Upper lobe of left lung (tissue), 6 donors: ENCODE results near the gene FCHO2. TPM values are rescaled to one million over a fixed set of nuclear protein-coding genes. Genes with fewer than 3 reads are reported as not detected.
"Not testable (repeated sequence)": the region's sequence is repeated elsewhere in the genome, so short reads cannot be mapped to it uniquely, and the experiment has no call there.

Experiments used
- ATAC-seq, 2 donors: fragments of 200-7000 bp; cut with Tn5 transposase; one replicate each; pipeline ENCODE4 v1.9.1; 2022; ENCODE audit warnings: mild to moderate bottlenecking in 2 of 2, moderate library complexity in 2 of 2; ENCODE audit not compliant: low FRiP score in 2 of 2
- DNase-seq, 2 donors: peaks; one replicate each; pipeline ENCODE4 v3.0.0-alpha.2; 2019 to 2020
- H3K27ac ChIP-seq, 4 donors: fragments of 200-600 bp; sonication (generic); one replicate each; pipeline ENCODE4 v1.5.1; 2016 to 2019
- H3K27me3 ChIP-seq, 4 donors: fragments of 200-600 bp; sonication (generic); one replicate each; pipeline ENCODE4 v1.5.1; 2017 to 2019
- H3K36me3 ChIP-seq, 4 donors: fragments of 200-600 bp; sonication (generic); one replicate each; pipeline ENCODE4 v1.5.1; 2016 to 2019
- H3K4me1 ChIP-seq, 4 donors: fragments of 200-600 bp; sonication (generic); one replicate each; pipeline ENCODE4 v1.5.1; 2018 to 2019
- H3K4me3 ChIP-seq, 4 donors: fragments of 200-600 bp; sonication (generic); one replicate each; pipeline ENCODE4 v1.5.1; 2017 to 2019; ENCODE audit warnings: mild to moderate bottlenecking in 2 of 4, moderate library complexity in 1 of 4
- H3K9me3 ChIP-seq, 4 donors: fragments of 200-600 bp; sonication (generic); one replicate each; pipeline ENCODE4 v1.5.1; 2018 to 2019
- EP300 ChIP-seq, 4 donors: sonication (generic); formaldehyde crosslinking; IDR thresholded peaks; one replicate each; pipeline ENCODE4 v1.5.1; 2017; ENCODE audit warnings: antibody characterized with exemption in 4 of 4, control low read depth in 2 of 4
- POLR2A ChIP-seq, 4 donors: fragments of 450-650 bp; IDR thresholded peaks; one replicate each; pipeline ENCODE4 v1.5.1; 2016 to 2017; ENCODE audit warnings: antibody characterized with exemption in 4 of 4, mild to moderate bottlenecking in 2 of 4
- POLR2AphosphoS5 ChIP-seq, 2 donors: sonication (generic); formaldehyde crosslinking; IDR thresholded peaks; one replicate each; pipeline ENCODE4 v1.5.1; 2017; ENCODE audit warnings: antibody characterized with exemption in 2 of 2
- WGBS, 2 donors: methylation state at CpG; one replicate each; pipeline ENCODE4 v1.1.5; 2017 to 2018; 5-methylcytosine and 5-hydroxymethylcytosine counted together
- total RNA-seq, 6 donors: library from RNA; depleted of rRNA in 4 of 6; stranded (reverse); fragments of >200 nt in 4 of 6; gene quantifications; one replicate each; pipeline versions ENCODE4 v1.1.0 to v1.2.1, GENCODE V29; 2016 to 2021
- TF ChIP-seq, protein P1 (sequence below), 6 experiments: fragments of 450-650 bp in 4 of 6; fragments of 200-600 bp in 2 of 6; sonication (generic) in 2 of 6; IDR thresholded peaks; one replicate each; pipeline ENCODE4 v1.5.1; 2016 to 2019; ENCODE audit warnings: antibody characterized with exemption in 6 of 6
- donor health status: DM: no; HTN: no; CAD: no; lungs with moderate emphysema.
- donor health status: DM: no; HTN: yes; CAD: no; lungs with severe emphysema.

Gene FCHO2
- total RNA-seq, 6 donors from 2014 or later: 37.6 to 99.5 (median 79.7) TPM

DNA sequence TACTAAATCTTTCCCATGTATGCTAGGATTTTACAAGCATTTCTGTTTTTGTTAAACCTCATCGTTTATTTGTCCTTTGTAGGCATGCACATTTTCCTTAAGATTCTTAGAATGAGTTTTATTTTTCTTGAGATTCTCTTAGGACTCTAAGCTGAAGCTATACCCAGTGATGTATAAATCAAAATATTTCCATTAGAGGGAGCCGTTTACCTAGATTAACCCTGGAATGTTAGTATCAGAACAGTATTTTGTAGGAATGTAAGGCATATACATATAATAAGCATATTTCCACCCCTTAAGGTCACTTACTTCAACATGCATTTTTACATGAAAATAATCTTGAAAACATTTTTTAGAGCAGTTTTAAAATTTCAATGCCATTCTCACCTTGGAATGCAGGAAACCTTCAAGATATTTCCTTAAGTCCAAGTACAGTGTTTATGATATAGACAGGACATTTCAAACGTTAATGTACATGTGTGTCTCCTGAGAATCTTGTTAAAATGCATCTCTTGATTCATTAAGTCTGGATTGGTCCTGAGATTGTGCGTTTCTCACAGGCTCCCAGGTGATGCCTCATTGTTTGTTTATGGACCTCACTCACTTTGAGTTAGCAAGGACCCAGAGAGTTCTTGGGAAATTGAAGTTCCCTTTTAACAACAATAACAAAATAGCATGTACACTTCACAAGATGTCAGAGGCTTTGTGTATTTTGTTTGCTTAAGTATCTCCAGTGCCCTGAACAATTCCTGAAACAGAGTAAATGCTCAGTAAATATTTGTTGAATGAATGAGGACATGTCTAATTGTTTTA lies 34.9 kb upstream of the FCHO2 start:
- no peaks in the 10 kb centered on the region for H3K9me3 ChIP-seq
- H3K36me3 ChIP-seq: no peaks in the 10 kb centered on the region
- no peaks in the 10 kb centered on the region for H3K27me3 ChIP-seq
- no peak for DNase-seq
- no peak overlapping the region for H3K27ac ChIP-seq
- 18 to 19% methylated on average over 4 of the region's 4 CpGs for WGBS, 2 donors
- TF ChIP-seq POLR2A (IDR thresholded peaks at IDR 0.05): no peak
- TF ChIP-seq EP300 (IDR thresholded peaks at IDR 0.05): no peak
- TF ChIP-seq, protein P1, sequence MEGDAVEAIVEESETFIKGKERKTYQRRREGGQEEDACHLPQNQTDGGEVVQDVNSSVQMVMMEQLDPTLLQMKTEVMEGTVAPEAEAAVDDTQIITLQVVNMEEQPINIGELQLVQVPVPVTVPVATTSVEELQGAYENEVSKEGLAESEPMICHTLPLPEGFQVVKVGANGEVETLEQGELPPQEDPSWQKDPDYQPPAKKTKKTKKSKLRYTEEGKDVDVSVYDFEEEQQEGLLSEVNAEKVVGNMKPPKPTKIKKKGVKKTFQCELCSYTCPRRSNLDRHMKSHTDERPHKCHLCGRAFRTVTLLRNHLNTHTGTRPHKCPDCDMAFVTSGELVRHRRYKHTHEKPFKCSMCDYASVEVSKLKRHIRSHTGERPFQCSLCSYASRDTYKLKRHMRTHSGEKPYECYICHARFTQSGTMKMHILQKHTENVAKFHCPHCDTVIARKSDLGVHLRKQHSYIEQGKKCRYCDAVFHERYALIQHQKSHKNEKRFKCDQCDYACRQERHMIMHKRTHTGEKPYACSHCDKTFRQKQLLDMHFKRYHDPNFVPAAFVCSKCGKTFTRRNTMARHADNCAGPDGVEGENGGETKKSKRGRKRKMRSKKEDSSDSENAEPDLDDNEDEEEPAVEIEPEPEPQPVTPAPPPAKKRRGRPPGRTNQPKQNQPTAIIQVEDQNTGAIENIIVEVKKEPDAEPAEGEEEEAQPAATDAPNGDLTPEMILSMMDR (IDR thresholded peaks at IDR 0.05): peak in 2 of 6 experiments; percentile 30 to 50
- no peak for TF ChIP-seq POLR2AphosphoS5 (IDR thresholded peaks at IDR 0.05)
- peak in 1 of 2 donors; percentile 71 for ATAC-seq
- peaks cover 0 to 9% (median 4%) of the 10 kb centered on the region in 4 donors for H3K4me1 ChIP-seq
- no peak overlapping the region for H3K4me3 ChIP-seq

- no peak overlapping the region for H3K4me3 ChIP-seq
- TF ChIP-seq EP300 (IDR thresholded peaks at IDR 0.05) (no peak), POLR2A (IDR thresholded peaks at IDR 0.05) (no peak), POLR2AphosphoS5 (IDR thresholded peaks at IDR 0.05) (no peak)
- TF ChIP-seq, protein P1 (IDR thresholded peaks at IDR 0.05): no peak
- no peaks in the 10 kb centered on the region for H3K27me3 ChIP-seq
- no peaks in the 10 kb centered on the region for H3K36me3 ChIP-seq
- no peaks in the 10 kb centered on the region for H3K9me3 ChIP-seq
- WGBS, 2 donors: 93 to 100% methylated on average over 2 of the region's 2 CpGs
- peak overlapping the region in 1 of 4 donors; percentile 35 for H3K27ac ChIP-seq
- no peak for DNase-seq
- H3K4me1 ChIP-seq: peaks cover 0 to 9% (median 4%) of the 10 kb centered on the region in 4 donors
- ATAC-seq: no peak
These were observed 34.0 kb upstream of the FCHO2 start for GRCh38 chr5:72921886-72922285.

DNA sequence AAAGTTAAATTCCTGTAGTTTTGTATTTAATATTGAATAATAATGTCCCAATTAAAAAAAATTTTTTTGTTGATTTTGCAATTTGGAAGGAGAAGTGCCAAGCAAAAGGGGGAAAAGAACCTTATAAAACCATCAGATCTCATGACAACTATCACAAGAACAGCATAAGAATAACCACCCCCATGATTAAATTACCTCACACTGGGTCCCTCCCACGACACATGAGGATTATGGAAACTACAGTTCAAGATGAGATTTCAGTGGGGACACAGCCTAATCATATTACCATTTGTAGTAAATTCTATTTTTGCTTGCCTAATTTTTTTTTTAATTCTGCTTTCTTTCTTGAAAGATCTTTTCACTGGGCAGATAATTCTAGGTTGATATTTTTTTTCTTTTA lies 33.4 kb upstream of the FCHO2 start:
- no peak for ATAC-seq
- H3K9me3 ChIP-seq: no peaks in the 10 kb centered on the region
- no peaks in the 10 kb centered on the region for H3K36me3 ChIP-seq
- no peak overlapping the region for H3K27ac ChIP-seq
- 79 to 83% methylated on average over 1 of the region's 1 CpG for WGBS, 2 donors
- no peak overlapping the region for H3K4me3 ChIP-seq
- DNase-seq: no peak
- no peak for TF ChIP-seq EP300 (IDR thresholded peaks at IDR 0.05)
- no peak for TF ChIP-seq POLR2A (IDR thresholded peaks at IDR 0.05)
- TF ChIP-seq, protein P1 (IDR thresholded peaks at IDR 0.05): no peak
- TF ChIP-seq POLR2AphosphoS5 (IDR thresholded peaks at IDR 0.05): no peak
- H3K4me1 ChIP-seq: peaks cover 0 to 9% (median 4%) of the 10 kb centered on the region in 4 donors
- H3K27me3 ChIP-seq: no peaks in the 10 kb centered on the region

DNA sequence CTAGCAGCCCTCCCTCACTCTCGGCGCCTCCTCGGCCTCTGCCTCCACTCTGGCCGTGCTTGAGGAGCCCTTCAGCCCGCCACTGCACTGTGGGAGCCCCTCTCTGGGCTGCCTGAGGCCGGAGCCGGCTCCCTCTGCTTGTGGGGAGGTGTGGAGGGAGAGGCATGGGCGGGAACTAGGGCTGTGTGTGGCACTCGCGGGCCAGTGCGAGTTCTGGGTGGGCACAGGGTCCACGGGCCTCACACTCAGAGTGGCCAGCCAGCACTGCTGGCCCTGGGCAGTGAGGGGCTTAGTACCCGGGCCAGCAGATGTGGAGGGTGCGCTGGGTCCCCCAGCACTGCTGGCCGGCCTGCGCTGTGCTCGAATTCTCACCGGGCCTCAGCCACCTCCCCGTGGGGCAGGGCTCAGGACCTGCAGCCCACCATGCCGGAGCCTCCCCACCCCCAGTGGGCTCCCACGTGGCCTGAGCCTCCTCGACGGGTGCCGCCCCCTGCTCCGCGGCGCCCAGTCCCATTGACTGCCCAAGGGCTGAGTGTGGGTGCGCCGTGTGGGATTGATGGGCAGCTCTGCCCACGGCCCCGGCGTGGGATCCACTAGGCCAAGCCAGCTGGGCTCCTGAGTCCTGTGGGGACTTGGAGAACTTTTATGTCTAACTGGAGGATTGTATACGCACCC lies 30.4 kb upstream of the FCHO2 start:
- WGBS, 2 donors: 86 to 97% methylated on average over 10 to 32 of the region's 33 CpGs
- Histone ChIP-seq H3K27ac (no peak overlapping the region), H3K9me3 (no peaks in the 10 kb centered on the region), H3K4me3 (no peak overlapping the region), H3K4me1 (peaks cover 0 to 9% (median 4%) of the 10 kb centered on the region in 4 donors), H3K36me3 (no peaks in the 10 kb centered on the region), H3K27me3 (no peaks in the 10 kb centered on the region)
- TF ChIP-seq EP300 (IDR thresholded peaks at IDR 0.05) (no peak), POLR2A (IDR thresholded peaks at IDR 0.05) (no peak), POLR2AphosphoS5 (IDR thresholded peaks at IDR 0.05) (no peak)
- TF ChIP-seq, protein P1 (IDR thresholded peaks at IDR 0.05): no peak
- ATAC-seq (peak in 1 of 2 donors; percentile 62), DNase-seq (peak in 1 of 2 donors; percentile 75)

GRCh38 chr5:72932686-72933085 lies 23.2 kb upstream of the FCHO2 start:
- not testable (repeated sequence) for ATAC-seq, DNase-seq, H3K36me3 ChIP-seq, H3K4me1 ChIP-seq, H3K27me3 ChIP-seq, H3K27ac ChIP-seq, H3K4me3 ChIP-seq, H3K9me3 ChIP-seq
- WGBS, 2 donors: 98 to 100% methylated on average over 2 of the region's 2 CpGs

DNA sequence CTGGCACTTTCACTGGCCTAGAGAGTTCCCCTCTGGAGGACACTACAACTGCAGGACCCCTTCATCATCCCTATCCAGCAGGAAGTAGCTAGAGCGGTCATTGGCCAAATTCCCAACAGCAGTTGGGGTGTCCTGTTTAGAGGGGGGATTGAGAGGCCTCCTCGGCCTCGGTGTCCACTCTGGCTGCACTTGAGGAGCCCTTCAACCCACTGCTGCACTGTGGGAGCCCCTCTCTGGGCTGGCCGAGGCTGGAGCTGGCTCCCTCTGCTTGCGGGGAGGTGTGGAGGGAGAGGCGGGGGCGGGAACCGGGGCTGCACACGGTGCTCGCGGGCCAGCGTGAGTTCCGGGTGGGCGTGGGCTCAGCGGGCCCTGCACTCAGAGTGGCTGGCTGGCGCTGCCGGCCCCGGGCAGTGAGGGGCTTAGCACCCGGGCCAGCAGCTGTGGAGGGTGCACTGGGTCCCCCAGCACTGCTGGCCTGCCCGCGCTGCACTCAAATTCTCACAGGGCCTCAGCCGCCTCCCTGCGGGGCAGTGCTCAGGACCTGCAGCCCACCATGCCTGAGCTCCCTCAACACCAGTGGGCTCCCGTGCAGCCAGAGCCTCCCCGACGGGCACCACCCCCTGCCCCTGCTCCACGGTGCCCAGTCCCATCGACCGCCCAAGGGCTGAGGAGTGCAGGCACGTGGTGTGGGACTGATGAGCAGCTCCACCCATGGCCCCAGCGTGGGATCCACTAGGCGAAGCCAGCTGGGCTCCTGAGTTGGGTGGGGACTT lies 20.7 kb upstream of the FCHO2 start:
- ATAC-seq, H3K27ac ChIP-seq, H3K36me3 ChIP-seq, H3K9me3 ChIP-seq, H3K27me3 ChIP-seq, H3K4me3 ChIP-seq: not testable (repeated sequence)
- DNase-seq: peak in 1 of 2 donors; percentile 77
- H3K4me1 ChIP-seq: peaks cover 12 to 22% (median 17%) of the 10 kb centered on the region in 4 donors
- WGBS, 2 donors: 92 to 96% methylated on average over 2 to 25 of the region's 32 CpGs
